ENCODE measurements around the gene ZNF598. TPM values are rescaled to one million over a fixed set of nuclear protein-coding genes. Genes with fewer than 3 reads are reported as not detected.

The ZNF598 gene
- total and polyA plus RNA-seq, 2 of the 13 experiments (the other 11 are each of a cell fraction or from before 2014, with no cell fraction given), result 13.5 to 14.2 TPM

- no TSS peak for BruUV-seq (replicated peaks)
- no peak overlapping the region for H3K9ac ChIP-seq (ENCODE audit: insufficient read depth, low read depth, low read length)
- H2AFZ ChIP-seq (ENCODE audit: low read length), result no peak overlapping the region
- no peak overlapping the region for H3K4me3 ChIP-seq (replicated peaks in 1 of 3; ENCODE audit: insufficient read depth in 1 of 3, low read depth in 2 of 3, low read length in 3 of 3)
- ChIA-PET CTCF (ENCODE audit: low intra/inter-chr PET ratio, low total read pairs) (no interaction called here), POLR2A (interaction anchor here (6.8 kb wide), 1 partner anchor 16 kb away, joined by 62 read pairs; the partner anchor contains the start of gene RPS2)
- DNase-seq (ENCODE audit: low spot score) (no peak), ATAC-seq (no peak), FAIRE-seq (no peak)
- H4K20me1 ChIP-seq (ENCODE audit: insufficient read depth, low read length), result no peaks in the 10 kb centered on the region
- peaks cover 12% of the 10 kb centered on the region for H3K79me2 ChIP-seq (ENCODE audit: insufficient read depth, low read length)
- no CpG with 5 or more reads among the region's 16 CpGs for WGBS (ENCODE audit: low lambda C conversion rate)
- no peak overlapping the region for H3K4me2 ChIP-seq (ENCODE audit: low read depth, low read length)
- peaks cover 30% of the 10 kb centered on the region for H3K4me1 ChIP-seq (ENCODE audit: insufficient read depth, low read length)
- TF ChIP-seq HBP1 (CRISPR knock-in tag; IDR thresholded peaks at IDR 0.05; ENCODE audit: low read depth) (no peak), CBX2 (IDR thresholded peaks at IDR 0.05; ENCODE audit: low read depth, low read length) (no peak), CBX2 (CRISPR knock-in tag; IDR thresholded peaks at IDR 0.05; ENCODE audit: low read depth) (no peak), AGO2 (optimal IDR thresholded peaks at IDR 0.05; ENCODE audit: low read depth, low read length) (peak; percentile 82), BCL3 (CRISPR knock-in tag; IDR thresholded peaks at IDR 0.05) (no peak), TAF15 (IDR thresholded peaks at IDR 0.05; ENCODE audit: low read depth, low read length, poor library complexity, severe bottlenecking) (no peak), ZBTB33 (CRISPR knock-in tag; IDR thresholded peaks at IDR 0.05) (peak; percentile 28; the same call in 1 of the 2 replicates), MTF1 (CRISPR knock-in tag; IDR thresholded peaks at IDR 0.05) (no peak), ZNF180 (CRISPR knock-in tag; IDR thresholded peaks at IDR 0.05; ENCODE audit: borderline replicate concordance, low read depth) (no peak), AGO1 (IDR thresholded peaks at IDR 0.05; ENCODE audit: low read depth, low read length, poor library complexity, severe bottlenecking) (peak; percentile 84), FOXO1 (CRISPR knock-in tag; IDR thresholded peaks at IDR 0.05) (no peak), TCF7 (IDR thresholded peaks at IDR 0.05; ENCODE audit: low read depth) (no peak)
- in situ Hi-C loops (cut with HindIII; ENCODE audit: extremely low pct_ligation_motif_present, low pct_unique_long_range_greater_than_20kb), result no loop called here
- no peak overlapping the region for H3K27ac ChIP-seq (ENCODE audit: extremely low read length, insufficient read depth, low read length)
- H3K36me3 ChIP-seq (replicated peaks in 1 of 2; ENCODE audit: control insufficient read depth in 1 of 2, insufficient read depth in 2 of 2, low read length in 2 of 2), result peaks cover 11 to 19% of the 10 kb centered on the region in 2 experiments; a peak in 4 of 5 replicates
- H3K9me3 ChIP-seq (ENCODE audit: low read length), result no peaks in the 10 kb centered on the region
- intact Hi-C loops (cut with micrococcal nuclease; ENCODE audit: unreplicated experiment), result no loop called here
- H3K27me3 ChIP-seq (ENCODE audit: control insufficient read depth in 1 of 2, insufficient read depth in 2 of 2, low read length in 2 of 2), result no peaks in the 10 kb centered on the region
These were observed 28.9 kb downstream of the ZNF598 start for GRCh38 chr16:1980770-1981087.

All from HepG2 (cell line).